ENCODE results near the gene MARCHF5.

- TF ChIP-seq, protein P1, sequence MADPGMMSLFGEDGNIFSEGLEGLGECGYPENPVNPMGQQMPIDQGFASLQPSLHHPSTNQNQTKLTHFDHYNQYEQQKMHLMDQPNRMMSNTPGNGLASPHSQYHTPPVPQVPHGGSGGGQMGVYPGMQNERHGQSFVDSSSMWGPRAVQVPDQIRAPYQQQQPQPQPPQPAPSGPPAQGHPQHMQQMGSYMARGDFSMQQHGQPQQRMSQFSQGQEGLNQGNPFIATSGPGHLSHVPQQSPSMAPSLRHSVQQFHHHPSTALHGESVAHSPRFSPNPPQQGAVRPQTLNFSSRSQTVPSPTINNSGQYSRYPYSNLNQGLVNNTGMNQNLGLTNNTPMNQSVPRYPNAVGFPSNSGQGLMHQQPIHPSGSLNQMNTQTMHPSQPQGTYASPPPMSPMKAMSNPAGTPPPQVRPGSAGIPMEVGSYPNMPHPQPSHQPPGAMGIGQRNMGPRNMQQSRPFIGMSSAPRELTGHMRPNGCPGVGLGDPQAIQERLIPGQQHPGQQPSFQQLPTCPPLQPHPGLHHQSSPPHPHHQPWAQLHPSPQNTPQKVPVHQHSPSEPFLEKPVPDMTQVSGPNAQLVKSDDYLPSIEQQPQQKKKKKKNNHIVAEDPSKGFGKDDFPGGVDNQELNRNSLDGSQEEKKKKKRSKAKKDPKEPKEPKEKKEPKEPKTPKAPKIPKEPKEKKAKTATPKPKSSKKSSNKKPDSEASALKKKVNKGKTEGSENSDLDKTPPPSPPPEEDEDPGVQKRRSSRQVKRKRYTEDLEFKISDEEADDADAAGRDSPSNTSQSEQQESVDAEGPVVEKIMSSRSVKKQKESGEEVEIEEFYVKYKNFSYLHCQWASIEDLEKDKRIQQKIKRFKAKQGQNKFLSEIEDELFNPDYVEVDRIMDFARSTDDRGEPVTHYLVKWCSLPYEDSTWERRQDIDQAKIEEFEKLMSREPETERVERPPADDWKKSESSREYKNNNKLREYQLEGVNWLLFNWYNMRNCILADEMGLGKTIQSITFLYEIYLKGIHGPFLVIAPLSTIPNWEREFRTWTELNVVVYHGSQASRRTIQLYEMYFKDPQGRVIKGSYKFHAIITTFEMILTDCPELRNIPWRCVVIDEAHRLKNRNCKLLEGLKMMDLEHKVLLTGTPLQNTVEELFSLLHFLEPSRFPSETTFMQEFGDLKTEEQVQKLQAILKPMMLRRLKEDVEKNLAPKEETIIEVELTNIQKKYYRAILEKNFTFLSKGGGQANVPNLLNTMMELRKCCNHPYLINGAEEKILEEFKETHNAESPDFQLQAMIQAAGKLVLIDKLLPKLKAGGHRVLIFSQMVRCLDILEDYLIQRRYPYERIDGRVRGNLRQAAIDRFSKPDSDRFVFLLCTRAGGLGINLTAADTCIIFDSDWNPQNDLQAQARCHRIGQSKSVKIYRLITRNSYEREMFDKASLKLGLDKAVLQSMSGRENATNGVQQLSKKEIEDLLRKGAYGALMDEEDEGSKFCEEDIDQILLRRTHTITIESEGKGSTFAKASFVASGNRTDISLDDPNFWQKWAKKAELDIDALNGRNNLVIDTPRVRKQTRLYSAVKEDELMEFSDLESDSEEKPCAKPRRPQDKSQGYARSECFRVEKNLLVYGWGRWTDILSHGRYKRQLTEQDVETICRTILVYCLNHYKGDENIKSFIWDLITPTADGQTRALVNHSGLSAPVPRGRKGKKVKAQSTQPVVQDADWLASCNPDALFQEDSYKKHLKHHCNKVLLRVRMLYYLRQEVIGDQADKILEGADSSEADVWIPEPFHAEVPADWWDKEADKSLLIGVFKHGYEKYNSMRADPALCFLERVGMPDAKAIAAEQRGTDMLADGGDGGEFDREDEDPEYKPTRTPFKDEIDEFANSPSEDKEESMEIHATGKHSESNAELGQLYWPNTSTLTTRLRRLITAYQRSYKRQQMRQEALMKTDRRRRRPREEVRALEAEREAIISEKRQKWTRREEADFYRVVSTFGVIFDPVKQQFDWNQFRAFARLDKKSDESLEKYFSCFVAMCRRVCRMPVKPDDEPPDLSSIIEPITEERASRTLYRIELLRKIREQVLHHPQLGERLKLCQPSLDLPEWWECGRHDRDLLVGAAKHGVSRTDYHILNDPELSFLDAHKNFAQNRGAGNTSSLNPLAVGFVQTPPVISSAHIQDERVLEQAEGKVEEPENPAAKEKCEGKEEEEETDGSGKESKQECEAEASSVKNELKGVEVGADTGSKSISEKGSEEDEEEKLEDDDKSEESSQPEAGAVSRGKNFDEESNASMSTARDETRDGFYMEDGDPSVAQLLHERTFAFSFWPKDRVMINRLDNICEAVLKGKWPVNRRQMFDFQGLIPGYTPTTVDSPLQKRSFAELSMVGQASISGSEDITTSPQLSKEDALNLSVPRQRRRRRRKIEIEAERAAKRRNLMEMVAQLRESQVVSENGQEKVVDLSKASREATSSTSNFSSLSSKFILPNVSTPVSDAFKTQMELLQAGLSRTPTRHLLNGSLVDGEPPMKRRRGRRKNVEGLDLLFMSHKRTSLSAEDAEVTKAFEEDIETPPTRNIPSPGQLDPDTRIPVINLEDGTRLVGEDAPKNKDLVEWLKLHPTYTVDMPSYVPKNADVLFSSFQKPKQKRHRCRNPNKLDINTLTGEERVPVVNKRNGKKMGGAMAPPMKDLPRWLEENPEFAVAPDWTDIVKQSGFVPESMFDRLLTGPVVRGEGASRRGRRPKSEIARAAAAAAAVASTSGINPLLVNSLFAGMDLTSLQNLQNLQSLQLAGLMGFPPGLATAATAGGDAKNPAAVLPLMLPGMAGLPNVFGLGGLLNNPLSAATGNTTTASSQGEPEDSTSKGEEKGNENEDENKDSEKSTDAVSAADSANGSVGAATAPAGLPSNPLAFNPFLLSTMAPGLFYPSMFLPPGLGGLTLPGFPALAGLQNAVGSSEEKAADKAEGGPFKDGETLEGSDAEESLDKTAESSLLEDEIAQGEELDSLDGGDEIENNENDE (IDR thresholded peaks at IDR 0.05; ENCODE audit: insufficient replicate concordance, low read length), result no peak
- TF ChIP-seq EZH2 (IDR thresholded peaks at IDR 0.05; ENCODE audit: low read depth, low read length, severe bottlenecking) (no peak), TCF12 (IDR thresholded peaks at IDR 0.05; ENCODE audit: low read depth, low read length) (no peak)
Observed at GRCh38 chr10:92274071-92274470, 16.9 kb upstream of the MARCHF5 start.

Measured in H1 (cell line).